Cardiac fibroblast (primary cell): Measurements from ENCODE around the gene MACROD2.

Experiments used
- DNase-seq, 2 donors: peaks; one replicate each; pipeline versions ENCODE4 v3.0.0 to v3.0.0-alpha.2; 2010; ENCODE audit warnings: low read depth in 2 of 2
- H3K4me3 ChIP-seq, 2 donors: replicated peaks in 1 of 2; 1 replicate in 1 of 2; 2 replicates in 1 of 2; pipeline ENCODE4 v1.5.1; 2011; ENCODE audit warnings: low read depth in 2 of 2, low read length in 2 of 2, mild to moderate bottlenecking in 2 of 2, moderate library complexity in 1 of 2
- CTCF ChIP-seq: IDR thresholded peaks from one replicate; pipeline ENCODE4 v1.5.1; 2011; ENCODE audit warnings: low read depth, mild to moderate bottlenecking, low read length, inconsistent platforms

MACROD2 gene

GRCh38 chr20:15658295-15658694 lies 1663.0 kb downstream of the MACROD2 start:
- no peak overlapping the region for H3K4me3 ChIP-seq
- DNase-seq, result no peak
- TF ChIP-seq CTCF, result no peak

GRCh38 chr20:15673206-15673605 lies 1677.9 kb downstream of the MACROD2 start:
- no peak for TF ChIP-seq CTCF
- DNase-seq, result peak; percentile 22 to 79
- no peak overlapping the region for H3K4me3 ChIP-seq

DNA sequence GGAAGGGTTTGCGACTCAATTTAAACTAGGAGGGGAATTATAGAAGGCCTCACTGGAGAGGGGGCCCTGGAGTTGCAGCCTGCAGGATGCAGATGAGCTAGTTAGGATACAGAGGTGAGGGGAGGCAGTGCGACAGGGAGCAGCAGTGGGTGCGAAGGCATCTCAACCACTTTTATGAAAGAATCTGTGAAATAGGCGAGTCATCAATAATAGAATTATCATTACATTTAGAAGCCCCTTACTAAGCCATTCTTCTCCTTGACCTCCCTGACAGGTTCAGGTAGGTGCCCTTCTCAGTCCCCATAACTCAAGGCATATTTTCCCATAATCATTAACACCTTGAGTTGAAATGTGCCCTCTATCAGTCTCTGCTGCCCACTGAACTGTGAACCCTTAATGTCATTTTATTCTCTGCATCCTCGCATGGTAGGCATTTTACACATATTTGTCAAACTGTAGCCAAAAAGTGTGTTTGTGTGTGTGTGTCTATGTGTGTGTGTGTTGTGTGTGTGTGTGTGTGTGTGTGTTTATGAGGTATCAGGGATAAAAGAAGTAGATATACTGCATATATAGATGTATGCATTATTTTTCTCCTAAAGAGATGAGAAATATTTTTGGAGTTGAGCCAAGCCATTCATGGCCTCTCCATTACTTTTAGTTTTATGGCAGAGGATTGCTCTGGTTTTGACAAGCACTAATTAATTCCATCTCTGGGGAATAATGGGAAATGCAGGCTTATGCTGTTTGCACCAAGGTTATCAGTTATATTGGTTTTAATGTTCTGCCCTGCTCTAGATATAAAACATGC lies 1679.1 kb downstream of the MACROD2 start:
- TF ChIP-seq CTCF, result no peak
- H3K4me3 ChIP-seq, result no peak overlapping the region
- no peak for DNase-seq

GRCh38 chr20:15675061-15675514 lies 1679.8 kb downstream of the MACROD2 start:
- no peak for TF ChIP-seq CTCF
- no peak for DNase-seq

GRCh38 chr20:15675813-15676484 lies 1680.6 kb downstream of the MACROD2 start:
- no peak for DNase-seq
- TF ChIP-seq CTCF, result no peak
- no peak overlapping the region for H3K4me3 ChIP-seq

More at GRCh38 chr20:15675061-15675514, 1679.8 kb downstream of the MACROD2 start:
- H3K4me3 ChIP-seq, result no peak overlapping the region

DNA sequence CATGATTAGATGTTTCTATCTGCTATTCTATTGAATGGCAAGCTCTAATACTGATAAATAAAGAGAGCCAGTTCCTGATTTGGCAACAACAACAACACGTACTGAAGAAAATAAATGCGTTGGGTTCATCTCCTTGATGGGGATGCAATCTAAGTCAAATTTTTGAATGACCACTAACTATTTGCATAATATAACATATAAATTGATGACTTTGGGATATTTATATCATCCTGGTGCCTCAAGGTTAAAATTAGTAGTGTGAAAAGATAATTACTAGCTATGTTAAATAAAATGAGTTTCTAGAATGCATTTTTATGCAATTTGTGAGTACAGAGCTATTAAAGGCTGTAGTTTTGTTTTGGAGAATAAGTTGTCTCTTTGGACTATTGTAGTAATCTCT lies 1681.5 kb downstream of the MACROD2 start:
- no peak for DNase-seq
- no peak for TF ChIP-seq CTCF

More for the DNA sequence above, 1681.5 kb downstream of the MACROD2 start:
- no peak overlapping the region for H3K4me3 ChIP-seq
